GM03348 (cell line): ENCODE data around the gene ZBTB45.
A peak's percentile ranks its signal among the peaks of the same experiment; 100 is the strongest.
"Not testable (repeated sequence)": the region's sequence is repeated elsewhere in the genome, so short reads cannot be mapped to it uniquely, and the experiment has no call there.

ENCODE experiments used
- DNase-seq: peaks from one replicate; pipeline ENCODE4 v3.0.0; 2012; ENCODE audit warnings: low spot score

Gene ZBTB45

DNA sequence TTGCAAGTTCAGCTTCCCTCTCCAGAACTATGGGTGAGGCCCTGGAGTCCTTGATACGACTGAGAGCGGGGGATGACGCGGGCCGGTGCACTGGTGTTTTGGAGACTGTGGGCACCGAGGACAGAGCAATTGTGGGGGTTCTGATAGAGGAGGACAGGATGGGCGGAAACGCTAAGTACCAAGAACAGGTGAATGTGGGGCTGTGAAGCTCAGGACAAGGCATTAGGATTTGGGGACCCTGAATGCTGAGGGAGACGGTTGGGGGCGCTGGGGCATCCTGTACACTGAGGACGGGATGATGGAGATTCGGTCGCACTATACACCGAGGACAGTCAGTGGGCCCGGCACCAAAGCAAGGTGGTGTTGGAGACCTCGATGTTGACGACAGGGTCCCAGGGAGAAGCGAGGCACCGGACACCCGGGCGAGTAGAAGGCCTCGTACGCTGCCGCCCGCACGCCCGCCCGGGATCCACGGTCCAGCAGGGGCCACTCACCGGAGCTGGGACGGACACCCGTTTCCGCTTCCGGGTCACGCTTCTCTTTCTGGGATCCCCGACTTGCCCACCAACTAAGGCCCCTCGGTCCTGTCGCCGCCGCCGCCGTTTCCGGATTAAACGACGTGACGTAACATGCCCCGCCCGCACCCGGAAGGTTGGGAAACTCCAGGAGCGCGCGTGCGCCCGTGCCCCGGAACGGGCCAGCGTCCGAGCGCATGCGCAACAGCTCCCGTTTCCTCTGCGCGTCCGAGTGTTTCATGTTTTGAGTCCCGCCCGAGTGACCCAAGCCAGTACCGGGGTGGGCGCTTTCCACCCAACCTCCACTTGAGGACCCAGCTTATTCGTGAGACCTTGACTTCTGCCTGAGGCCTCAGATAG is 35.1 kb upstream of the ZBTB45 start, which contains the start of gene CHMP2A:
Gene CHMP2A (minus strand): TSS at position 612 of the 875 bp plus-strand sequence. CDS start 893 bp downstream, outside the sequence.
- DNase-seq: peak; percentile 97

DNA sequence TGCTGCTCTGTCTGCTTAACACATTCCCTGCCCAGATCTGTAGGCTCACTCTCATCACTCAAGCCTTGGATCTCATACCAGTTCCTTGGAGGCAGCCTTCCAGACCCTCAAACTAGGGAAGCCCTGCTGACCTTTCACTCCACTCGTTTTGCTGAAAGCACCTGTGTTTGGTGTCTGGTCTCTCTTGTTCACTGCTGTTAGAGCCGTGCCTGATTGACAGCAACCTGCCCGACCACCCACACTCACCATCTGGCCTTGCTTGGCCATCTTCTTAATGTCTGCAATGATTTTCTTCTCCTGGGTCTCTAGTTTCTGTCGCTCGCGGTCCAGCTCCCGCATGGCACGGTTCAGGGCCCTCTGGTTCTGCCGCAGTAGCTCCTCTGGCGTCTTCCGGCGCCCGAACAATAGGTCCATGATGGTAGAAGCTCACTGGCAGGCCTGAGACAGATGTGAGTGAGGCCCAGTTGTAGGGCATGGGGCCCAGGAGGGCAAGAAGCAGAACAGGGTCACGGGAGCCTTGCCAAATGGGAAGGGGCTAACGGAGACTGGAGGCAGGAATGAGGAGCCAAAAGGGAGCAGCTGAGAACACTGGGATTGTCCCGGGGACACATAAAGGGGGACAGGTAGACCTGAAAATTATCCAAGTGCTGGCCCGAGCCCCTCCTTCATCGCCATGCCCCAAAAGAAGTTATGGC is 34.3 kb upstream of the ZBTB45 start:
- no peak for DNase-seq

GRCh38 chr19:58552655-58553054 is 33.0 kb upstream of the ZBTB45 start:
- DNase-seq: no peak

- no peak for DNase-seq
These were observed 32.2 kb upstream of the ZBTB45 start for GRCh38 chr19:58551577-58552471.

GRCh38 chr19:58551123-58551497 is 31.5 kb upstream of the ZBTB45 start:
- no peak for DNase-seq

DNA sequence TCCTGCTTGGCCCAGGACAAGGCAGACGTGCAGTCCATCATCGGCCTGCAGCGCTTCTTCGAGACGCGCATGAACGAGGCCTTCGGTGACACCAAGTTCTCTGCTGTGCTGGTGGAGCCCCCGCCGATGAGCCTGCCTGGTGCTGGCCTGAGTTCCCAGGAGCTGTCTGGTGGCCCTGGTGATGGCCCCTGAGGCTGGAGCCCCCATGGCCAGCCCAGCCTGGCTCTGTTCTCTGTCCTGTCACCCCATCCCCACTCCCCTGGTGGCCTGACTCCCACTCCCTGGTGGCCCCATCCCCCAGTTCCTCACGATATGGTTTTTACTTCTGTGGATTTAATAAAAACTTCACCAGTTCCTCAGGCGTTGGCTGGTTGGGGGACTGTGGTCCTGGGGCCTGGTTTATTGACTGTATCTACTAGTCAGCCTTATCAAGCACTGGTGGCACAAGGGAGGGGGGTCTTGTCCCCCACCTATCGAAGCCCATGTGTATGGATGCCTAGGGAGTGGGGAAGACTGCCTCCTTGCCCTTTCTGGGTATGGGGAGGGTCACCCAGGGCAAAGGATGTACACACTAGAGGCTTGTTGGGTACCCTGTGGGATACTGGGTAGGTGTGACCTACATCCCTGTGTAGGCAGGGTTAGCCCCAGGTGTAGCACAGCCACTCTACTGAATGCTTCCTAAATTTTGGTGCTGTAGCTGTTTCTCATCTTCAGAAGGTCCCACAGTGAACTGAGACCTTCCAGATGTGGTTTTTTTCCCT is 30.9 kb upstream of the ZBTB45 start:
- no peak for DNase-seq

DNA sequence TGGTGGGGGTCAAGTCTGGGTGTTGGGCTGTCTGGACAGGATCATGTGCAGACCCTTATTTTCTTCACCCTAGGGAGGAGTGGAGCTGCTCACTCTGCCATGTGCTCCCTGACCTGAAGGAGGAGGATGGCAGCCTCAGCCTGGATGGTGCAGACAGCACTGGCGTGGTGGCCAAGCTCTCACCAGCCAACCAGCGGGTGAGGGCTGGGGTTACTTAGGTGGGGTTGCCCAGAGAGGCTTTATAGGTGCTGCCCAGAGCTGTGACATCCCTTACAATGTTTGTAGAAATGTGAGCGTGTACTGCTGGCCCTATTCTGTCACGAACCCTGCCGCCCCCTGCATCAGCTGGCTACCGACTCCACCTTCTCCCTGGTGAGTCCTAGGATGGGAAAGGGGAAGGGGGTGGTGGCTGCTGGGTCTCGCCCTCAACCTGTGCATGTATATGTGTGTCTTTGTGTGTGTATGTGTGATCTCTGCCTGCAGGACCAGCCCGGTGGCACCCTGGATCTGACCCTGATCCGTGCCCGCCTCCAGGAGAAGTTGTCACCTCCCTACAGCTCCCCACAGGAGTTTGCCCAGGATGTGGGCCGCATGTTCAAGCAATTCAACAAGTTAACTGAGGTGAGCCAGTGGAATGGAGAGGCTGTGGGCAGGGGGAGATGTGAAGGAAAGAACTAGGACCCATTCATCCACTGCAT is 30.2 kb upstream of the ZBTB45 start:
- DNase-seq: no peak

DNA sequence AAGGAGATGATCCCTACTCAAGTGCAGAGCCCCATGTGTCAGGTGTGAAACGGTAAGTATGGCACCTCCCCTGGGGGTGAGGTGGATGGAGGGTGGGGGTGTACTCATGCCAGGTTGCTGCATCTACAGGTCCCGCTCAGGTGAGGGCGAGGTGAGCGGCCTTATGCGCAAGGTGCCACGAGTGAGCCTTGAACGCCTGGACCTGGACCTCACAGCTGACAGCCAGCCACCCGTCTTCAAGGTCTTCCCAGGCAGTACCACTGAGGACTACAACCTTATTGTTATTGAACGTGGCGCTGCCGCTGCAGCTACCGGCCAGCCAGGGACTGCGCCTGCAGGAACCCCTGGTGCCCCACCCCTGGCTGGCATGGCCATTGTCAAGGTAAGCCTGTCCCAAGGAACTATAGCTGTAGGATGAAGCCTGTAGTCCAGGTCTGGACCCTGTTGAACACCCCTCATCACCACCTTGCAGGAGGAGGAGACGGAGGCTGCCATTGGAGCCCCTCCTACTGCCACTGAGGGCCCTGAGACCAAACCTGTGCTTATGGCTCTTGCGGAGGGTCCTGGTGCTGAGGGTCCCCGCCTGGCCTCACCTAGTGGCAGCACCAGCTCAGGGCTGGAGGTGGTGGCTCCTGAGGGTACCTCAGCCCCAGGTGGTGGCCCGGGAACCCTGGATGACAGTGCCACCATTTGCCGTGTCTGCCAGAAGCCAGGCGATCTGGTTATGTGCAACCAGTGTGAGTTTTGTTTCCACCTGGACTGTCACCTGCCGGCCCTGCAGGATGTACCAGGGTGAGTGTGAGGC is 29.5 kb upstream of the ZBTB45 start:
- DNase-seq: no peak

DNA sequence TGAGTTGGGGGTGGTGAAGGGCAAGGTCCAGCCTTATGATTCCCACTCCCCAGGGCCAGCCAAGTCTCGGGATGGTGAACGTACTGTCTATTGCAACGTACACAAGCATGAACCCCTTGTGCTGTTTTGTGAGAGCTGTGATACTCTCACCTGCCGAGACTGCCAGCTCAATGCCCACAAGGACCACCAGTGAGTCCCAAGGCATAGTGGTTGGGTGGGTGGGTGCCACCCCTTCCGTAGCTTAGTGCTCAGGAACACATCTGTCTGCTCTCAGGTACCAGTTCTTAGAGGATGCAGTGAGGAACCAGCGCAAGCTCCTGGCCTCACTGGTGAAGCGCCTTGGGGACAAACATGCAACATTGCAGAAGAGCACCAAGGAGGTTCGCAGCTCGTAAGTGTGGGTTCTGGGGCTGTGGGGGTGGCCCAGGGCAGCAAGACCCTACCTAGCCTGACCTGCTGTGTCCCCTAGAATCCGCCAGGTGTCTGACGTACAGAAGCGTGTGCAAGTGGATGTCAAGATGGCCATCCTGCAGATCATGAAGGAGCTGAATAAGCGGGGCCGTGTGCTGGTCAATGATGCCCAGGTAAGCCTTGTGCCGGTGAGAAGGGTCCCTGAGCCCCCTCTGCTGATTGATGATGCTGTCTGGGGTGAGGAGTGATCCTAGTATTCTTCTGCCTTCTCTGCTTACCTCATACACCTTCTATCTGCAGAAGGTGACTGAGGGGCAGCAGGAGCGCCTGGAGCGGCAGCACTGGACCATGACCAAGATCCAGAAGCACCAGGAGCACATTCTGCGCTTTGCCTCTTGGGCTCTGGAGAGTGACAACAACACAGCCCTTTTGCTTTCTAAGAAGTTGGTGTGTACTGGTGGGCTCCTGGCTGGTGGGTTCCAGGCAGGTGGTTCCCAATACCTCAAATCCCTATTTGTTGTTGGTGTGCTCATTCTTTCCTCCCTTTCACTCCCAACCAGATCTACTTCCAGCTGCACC is 28.0 kb upstream of the ZBTB45 start:
- DNase-seq: no peak

DNA sequence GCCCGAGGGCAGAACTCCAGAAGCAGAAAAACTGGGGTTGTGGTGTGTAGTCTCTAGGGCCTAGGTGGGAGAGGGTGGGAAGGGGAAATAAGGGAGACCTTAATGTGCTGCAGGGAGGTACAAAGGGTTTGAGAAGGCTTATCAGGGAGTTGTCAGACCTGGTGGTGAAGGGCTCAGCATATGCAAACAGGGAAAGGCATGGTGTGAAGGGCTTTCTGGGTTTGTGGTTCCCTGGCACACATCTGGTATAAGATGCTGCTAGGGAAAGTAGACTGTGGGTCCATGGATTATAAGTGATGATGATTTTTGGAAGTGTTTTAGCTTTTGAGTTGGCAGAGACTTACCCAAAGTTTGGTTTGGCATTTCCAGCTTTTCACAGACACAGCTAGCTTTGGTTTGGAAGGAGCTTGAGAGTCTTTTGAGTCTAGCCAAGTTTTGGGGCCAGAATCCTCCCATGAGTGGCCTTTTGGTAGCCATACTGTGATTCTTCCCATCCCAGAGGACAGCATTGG is 26.5 kb upstream of the ZBTB45 start:
- no peak for DNase-seq

DNA sequence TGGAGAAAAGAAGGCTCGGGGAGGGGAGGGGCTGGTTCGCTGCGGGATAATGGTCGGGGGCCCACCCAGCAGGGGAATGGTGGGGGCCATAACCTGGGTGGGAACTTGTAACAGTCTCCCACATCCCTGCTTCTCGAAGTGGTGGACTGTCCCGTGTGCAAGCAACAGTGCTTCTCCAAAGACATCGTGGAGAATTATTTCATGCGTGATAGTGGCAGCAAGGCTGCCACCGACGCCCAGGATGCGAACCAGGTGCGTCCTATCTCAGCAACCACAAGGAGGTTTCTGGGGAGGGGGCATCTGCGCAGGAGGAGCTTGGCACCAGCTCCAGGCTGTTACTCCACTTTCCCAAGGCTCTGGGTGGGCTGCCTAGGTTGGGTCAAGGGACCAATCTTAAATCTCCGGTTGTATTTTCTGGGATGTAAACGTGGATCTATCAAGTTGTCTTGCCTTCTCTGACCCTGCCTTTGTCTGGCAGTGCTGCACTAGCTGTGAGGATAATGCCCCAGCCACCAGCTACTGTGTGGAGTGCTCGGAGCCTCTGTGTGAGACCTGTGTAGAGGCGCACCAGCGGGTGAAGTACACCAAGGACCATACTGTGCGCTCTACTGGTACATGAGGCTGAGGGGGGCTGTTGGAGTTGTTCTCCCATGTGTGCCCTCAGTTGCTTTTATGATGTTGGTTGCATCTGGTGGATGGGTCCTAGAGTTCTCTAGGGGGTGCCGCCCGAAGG is 25.8 kb upstream of the ZBTB45 start:
- no peak for DNase-seq

DNA sequence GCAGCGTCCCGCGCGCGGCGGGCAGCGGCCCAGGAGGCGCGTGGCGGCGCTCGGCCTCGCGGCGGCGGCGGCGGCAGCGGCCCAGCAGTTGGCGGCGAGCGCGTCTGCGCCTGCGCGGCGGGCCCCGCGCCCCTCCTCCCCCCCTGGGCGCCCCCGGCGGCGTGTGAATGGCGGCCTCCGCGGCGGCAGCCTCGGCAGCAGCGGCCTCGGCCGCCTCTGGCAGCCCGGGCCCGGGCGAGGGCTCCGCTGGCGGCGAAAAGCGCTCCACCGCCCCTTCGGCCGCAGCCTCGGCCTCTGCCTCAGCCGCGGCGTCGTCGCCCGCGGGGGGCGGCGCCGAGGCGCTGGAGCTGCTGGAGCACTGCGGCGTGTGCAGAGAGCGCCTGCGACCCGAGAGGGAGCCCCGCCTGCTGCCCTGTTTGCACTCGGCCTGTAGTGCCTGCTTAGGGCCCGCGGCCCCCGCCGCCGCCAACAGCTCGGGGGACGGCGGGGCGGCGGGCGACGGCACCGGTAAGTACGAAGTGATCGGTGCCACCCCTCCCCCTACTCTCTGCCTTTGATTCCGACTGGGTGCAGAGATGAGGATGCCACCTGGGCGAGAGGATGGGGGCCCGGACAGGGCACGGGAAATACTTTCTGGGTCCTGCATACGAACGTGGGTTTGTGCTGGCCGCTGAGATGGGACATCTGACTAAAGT is 25.1 kb upstream of the ZBTB45 start:
- DNase-seq: peak; percentile 94

GRCh38 chr19:58543826-58544590 is 24.4 kb upstream of the ZBTB45 start, which contains the start of gene TRIM28:
TSS of gene TRIM28 (plus strand) at chr19:58544064. CDS start at chr19:58544758, 694 bp downstream.
- peak; percentile 100 for DNase-seq

DNA sequence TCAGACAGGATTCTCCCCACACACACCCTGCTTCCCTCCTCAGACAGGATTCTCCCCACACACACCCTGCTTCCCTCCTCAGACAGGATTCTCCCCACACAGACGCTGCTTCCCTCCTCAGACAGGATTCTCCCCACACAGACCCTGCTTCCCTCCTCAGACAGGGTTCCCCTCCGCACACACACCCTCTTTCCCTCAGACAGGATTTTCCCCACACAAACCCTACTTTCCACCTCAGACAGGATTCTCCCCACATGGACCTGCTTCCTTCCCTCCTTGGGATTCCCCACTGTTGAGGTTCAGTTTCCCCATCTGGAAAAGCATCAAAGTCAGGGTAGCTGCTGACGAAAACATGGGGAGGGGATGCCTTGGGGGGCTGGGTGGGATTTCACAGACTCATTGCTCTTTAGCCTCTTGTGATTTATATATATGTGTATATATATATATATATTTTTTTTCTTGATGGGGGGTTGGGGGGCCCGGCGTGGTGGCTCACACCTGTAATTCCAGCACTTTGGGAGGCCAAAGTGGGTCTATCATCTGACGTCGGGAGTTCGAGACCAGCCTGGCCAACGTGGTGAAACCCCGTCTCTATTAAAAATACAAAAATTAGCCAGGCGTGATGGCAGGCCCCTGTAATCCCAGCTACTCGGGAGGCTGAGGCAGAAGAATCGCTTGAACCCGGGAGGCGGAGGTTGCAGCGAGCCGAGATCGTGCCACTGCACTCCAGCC is 23.2 kb upstream of the ZBTB45 start:
- DNase-seq: not testable (repeated sequence)

DNA sequence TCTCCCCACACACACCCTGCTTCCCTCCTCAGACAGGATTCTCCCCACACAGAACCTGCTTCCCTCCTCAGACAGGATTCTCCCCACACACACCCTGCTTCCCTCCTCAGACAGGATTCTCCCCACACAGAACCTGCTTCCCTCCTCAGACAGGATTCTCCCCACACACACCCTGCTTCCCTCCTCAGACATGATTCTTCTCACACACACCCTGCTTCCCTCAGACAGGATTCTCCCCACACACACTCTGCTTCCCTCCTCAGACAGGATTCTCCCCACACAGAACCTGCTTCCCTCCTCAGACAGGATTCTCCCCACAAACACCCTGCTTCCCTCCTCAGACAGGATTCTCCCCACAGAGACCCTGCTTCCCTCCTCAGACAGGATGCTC is 19.6 kb upstream of the ZBTB45 start:
- DNase-seq: not testable (repeated sequence)
